ENCODE data around the gene ABCE1. TPM values are rescaled to one million over a fixed set of nuclear protein-coding genes. Genes with fewer than 3 reads are reported as not detected.

The ABCE1 gene
- total RNA-seq, 1 donor from 2014 or later, result 47.1 TPM

DNA sequence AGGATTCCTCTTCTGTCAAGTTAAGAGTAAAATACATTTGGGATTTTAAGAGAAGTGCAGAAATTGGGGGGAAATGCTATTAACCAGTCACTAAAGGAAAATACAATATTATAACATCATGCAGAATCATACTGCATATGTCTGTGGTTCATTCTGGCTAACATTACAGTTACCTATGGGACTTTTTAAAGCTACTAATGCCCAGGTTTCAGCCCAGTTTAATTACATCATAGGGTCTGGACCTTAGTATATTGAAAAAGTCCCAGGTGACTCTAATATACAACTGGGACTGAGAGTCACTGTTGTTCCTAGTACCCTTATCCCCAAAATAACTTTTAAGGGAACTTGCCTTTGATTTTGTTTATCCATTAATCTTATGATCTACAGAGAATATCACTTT is 10.0 kb downstream of the ABCE1 start:
- TF ChIP-seq, protein P1, sequence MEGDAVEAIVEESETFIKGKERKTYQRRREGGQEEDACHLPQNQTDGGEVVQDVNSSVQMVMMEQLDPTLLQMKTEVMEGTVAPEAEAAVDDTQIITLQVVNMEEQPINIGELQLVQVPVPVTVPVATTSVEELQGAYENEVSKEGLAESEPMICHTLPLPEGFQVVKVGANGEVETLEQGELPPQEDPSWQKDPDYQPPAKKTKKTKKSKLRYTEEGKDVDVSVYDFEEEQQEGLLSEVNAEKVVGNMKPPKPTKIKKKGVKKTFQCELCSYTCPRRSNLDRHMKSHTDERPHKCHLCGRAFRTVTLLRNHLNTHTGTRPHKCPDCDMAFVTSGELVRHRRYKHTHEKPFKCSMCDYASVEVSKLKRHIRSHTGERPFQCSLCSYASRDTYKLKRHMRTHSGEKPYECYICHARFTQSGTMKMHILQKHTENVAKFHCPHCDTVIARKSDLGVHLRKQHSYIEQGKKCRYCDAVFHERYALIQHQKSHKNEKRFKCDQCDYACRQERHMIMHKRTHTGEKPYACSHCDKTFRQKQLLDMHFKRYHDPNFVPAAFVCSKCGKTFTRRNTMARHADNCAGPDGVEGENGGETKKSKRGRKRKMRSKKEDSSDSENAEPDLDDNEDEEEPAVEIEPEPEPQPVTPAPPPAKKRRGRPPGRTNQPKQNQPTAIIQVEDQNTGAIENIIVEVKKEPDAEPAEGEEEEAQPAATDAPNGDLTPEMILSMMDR (IDR thresholded peaks at IDR 0.05), result no peak
- no peak for TF ChIP-seq POLR2AphosphoS5 (IDR thresholded peaks at IDR 0.05; ENCODE audit: insufficient read depth in 1 of 2, low read depth in 1 of 2)
- intact Hi-C loops (cut with DNase I), result no loop called here
- H3K4me1 ChIP-seq, result no peaks in the 10 kb centered on the region
- DNase-seq (ENCODE audit: extremely low spot score in 2 of 2), result no peak
- H3K9me3 ChIP-seq, result no peaks in the 10 kb centered on the region
- H3K4me3 ChIP-seq, result no peak overlapping the region
- H3K27me3 ChIP-seq, result no peaks in the 10 kb centered on the region
- no peak overlapping the region for H3K27ac ChIP-seq
- H3K36me3 ChIP-seq, result peaks cover 0 to 42% of the 10 kb centered on the region in 2 donors

DNA sequence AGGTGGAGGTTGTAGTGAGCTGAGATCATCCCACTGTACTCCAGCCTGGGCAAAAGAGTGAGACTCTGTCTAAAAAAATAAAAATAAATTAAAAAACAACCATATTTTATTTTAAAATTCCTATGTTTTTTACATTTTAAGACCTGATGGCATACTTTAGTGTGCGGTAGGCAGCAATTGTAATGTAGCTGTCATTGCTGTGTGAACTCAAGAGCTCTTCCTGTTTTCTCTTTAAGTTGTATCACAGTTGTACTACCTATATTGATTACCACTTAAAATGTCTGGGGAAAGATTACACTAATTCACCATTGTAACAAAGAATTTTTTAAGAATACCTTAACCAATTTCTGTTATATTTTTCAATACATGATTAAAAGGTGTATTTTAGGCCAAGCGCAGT is 27.3 kb downstream of the ABCE1 start:
- Histone ChIP-seq H3K36me3 (peaks cover 0 to 63% of the 10 kb centered on the region in 2 donors), H3K4me1 (no peaks in the 10 kb centered on the region), H3K27ac (no peak overlapping the region), H3K27me3 (no peaks in the 10 kb centered on the region), H3K9me3 (no peaks in the 10 kb centered on the region), H3K4me3 (no peak overlapping the region)
- DNase-seq (ENCODE audit: extremely low spot score in 2 of 2), result no peak
- intact Hi-C loops (cut with DNase I), result no loop called here
- TF ChIP-seq, protein P1 (IDR thresholded peaks at IDR 0.05), result no peak
- no peak for TF ChIP-seq POLR2AphosphoS5 (IDR thresholded peaks at IDR 0.05; ENCODE audit: insufficient read depth in 1 of 2, low read depth in 1 of 2)
- TF ChIP-seq POLR2A (IDR thresholded peaks at IDR 0.05), result no peak

DNA sequence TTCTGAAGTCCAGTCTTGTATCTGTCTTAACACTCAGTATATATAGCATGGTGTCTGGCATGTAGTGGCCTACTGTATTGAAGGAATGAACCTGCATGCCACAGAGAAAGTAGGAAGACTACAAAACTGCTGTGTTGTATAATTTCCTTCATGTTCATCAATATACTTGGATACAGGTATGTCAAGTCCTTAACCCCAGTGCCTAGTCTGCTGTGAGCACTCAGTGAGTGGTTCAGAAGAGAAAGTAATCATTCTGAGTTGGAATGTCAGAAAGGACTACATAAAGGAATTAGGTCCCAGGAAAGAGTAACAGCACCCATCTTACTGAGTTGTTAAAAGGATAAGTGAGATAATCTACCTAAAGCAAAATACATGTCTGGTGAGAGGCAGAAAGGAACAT is 32.0 kb downstream of the ABCE1 start:
- Histone ChIP-seq H3K36me3 (peaks cover 0 to 25% of the 10 kb centered on the region in 2 donors), H3K27me3 (no peaks in the 10 kb centered on the region), H3K27ac (no peak overlapping the region), H3K9me3 (no peaks in the 10 kb centered on the region), H3K4me3 (no peak overlapping the region), H3K4me1 (no peaks in the 10 kb centered on the region)
- intact Hi-C loops (cut with DNase I), result no loop called here
- TF ChIP-seq POLR2A (IDR thresholded peaks at IDR 0.05) (no peak), POLR2AphosphoS5 (IDR thresholded peaks at IDR 0.05; ENCODE audit: insufficient read depth in 1 of 2, low read depth in 1 of 2) (no peak)
- TF ChIP-seq, protein P1 (IDR thresholded peaks at IDR 0.05), result no peak
- DNase-seq (ENCODE audit: extremely low spot score in 2 of 2), result no peak

DNA sequence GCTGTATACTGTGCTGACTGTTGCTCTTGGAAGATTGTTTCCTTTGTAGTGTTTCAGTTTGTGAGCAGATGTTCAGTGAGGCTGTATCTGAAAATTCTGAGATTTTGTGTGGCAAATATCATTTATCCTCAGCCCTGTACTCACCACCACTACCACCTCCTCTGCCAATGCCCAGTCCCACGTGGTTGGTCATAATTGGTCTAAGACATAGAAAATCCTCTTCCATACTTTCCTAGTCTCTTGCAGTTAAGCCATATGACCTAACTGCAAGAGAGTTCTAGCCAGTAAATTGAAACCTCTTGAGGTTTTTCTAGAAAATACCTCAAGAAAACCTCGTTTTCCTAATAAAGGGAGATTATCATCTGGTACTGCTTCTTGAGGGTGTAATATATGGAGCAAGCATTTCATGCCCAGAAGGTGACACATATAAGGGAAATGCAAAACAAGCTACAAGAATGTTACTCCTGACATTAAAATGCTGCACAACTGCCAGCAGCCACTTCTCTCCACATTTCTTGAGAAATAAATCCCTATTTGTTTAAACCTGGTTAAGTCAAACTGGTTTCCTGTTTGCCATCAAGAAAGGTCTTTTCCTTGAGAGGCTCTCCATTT is 32.8 kb downstream of the ABCE1 start:
- peaks cover 0 to 17% of the 10 kb centered on the region in 2 donors for H3K36me3 ChIP-seq
- intact Hi-C loops (cut with DNase I), result no loop called here
- H3K27ac ChIP-seq, result no peak overlapping the region

DNA sequence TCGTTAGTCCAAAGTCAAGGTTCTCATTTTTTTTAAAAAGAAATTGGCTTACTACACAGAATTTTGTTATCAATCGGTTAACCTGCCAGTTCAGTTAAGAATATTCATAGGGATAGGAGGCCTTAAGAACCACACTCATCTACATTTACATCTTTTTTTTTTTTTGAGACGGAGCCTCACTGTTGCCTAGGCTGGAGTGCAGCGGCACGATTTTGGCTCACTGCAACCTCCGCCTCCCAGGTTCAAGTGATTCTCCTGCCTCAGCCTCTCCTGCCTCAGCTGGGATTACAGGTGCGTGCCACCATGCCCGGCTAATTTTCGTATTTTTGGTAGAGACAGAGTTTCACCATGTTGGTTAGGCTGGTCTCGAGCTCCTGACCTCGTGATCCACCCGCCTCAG is 33.7 kb downstream of the ABCE1 start:
- Histone ChIP-seq H3K27ac (no peak overlapping the region), H3K27me3 (no peaks in the 10 kb centered on the region), H3K36me3 (peaks cover 0 to 8% of the 10 kb centered on the region in 2 donors), H3K4me1 (no peaks in the 10 kb centered on the region), H3K9me3 (no peaks in the 10 kb centered on the region), H3K4me3 (no peak overlapping the region)
- intact Hi-C loops (cut with DNase I), result no loop called here
- TF ChIP-seq, protein P1 (IDR thresholded peaks at IDR 0.05), result no peak
- no peak for DNase-seq (ENCODE audit: extremely low spot score in 2 of 2)

More for the DNA sequence above, 32.8 kb downstream of the ABCE1 start:
- Histone ChIP-seq H3K4me3 (no peak overlapping the region), H3K9me3 (no peaks in the 10 kb centered on the region), H3K27me3 (no peaks in the 10 kb centered on the region), H3K4me1 (no peaks in the 10 kb centered on the region)
- DNase-seq (ENCODE audit: extremely low spot score in 2 of 2), result no peak
- no peak for TF ChIP-seq POLR2AphosphoS5 (IDR thresholded peaks at IDR 0.05; ENCODE audit: insufficient read depth in 1 of 2, low read depth in 1 of 2)
- TF ChIP-seq, protein P1 (IDR thresholded peaks at IDR 0.05), result no peak
- TF ChIP-seq POLR2A (IDR thresholded peaks at IDR 0.05), result no peak
